ENCODE measurements around the gene KDELR3.

KDELR3 gene

GRCh38 chr22:38455530-38456271 lies 12.2 kb upstream of the KDELR3 start:
- Histone ChIP-seq H3K4me2 (ENCODE audit: low read length) (peak overlapping the region; percentile 82), H3K36me3 (ENCODE audit: control insufficient read depth in 1 of 2, insufficient read depth in 2 of 2, low read length in 2 of 2) (no peaks in the 10 kb centered on the region), H4K12ac (ENCODE audit: low read depth, low read length) (no peak overlapping the region), H3K4me1 (ENCODE audit: control insufficient read depth in 1 of 2, insufficient read depth in 2 of 2, low read length in 2 of 2) (peaks cover 3 to 4% of the 10 kb centered on the region in 2 experiments), H3K27ac (ENCODE audit: low read depth, low read length) (no peak overlapping the region), H4K8ac (ENCODE audit: low read depth, low read length) (no peak overlapping the region), H3K27me3 (ENCODE audit: insufficient read depth, low read length) (peaks cover 30% of the 10 kb centered on the region), H2BK120ac (ENCODE audit: insufficient read depth, low read length, poor library complexity) (no peak overlapping the region), H2AK5ac (ENCODE audit: low read length) (no peak overlapping the region), H2BK5ac (ENCODE audit: low read depth, low read length, poor library complexity) (no peak overlapping the region), H4K91ac (ENCODE audit: low read depth, low read length) (no peak overlapping the region), H3K18ac (ENCODE audit: low read length) (no peak overlapping the region), H3K4ac (ENCODE audit: low read depth, low read length) (no peak overlapping the region), H3K4me3 (ENCODE audit: low read depth, low read length) (peak overlapping the region; percentile 66), H3K79me2 (ENCODE audit: control insufficient read depth, insufficient read depth, low read length, poor library complexity) (no peaks in the 10 kb centered on the region), H2BK12ac (ENCODE audit: low read length) (no peak overlapping the region), H3K23ac (ENCODE audit: low read length) (no peak overlapping the region), H3K9me3 (ENCODE audit: insufficient read depth, low read depth, low read length) (peaks cover 4% of the 10 kb centered on the region), H3K14ac (ENCODE audit: low read length) (no peak overlapping the region), H3K79me1 (ENCODE audit: low read length) (no peaks in the 10 kb centered on the region), H3K9ac (ENCODE audit: low read length) (no peak overlapping the region), H2AFZ (ENCODE audit: insufficient read depth, low read length, poor library complexity) (peak overlapping the region; percentile 64)
- no CpG with 5 or more reads among the region's 90 CpGs for WGBS (ENCODE audit: extremely low coverage, insufficient coverage, insufficient read length)
- DNase-seq = peak in 1 of 2 donors; percentile 33

- no peak overlapping the region for H4K8ac ChIP-seq (ENCODE audit: low read depth, low read length)
- no peak overlapping the region for H3K27ac ChIP-seq (ENCODE audit: low read depth, low read length)
- H3K4me2 ChIP-seq (ENCODE audit: low read length) = peak overlapping the region; percentile 82
- no peak for DNase-seq
- H4K12ac ChIP-seq (ENCODE audit: low read depth, low read length) = no peak overlapping the region
- H3K18ac ChIP-seq (ENCODE audit: low read length) = no peak overlapping the region
- H3K9me3 ChIP-seq (ENCODE audit: insufficient read depth, low read depth, low read length) = peaks cover 4% of the 10 kb centered on the region
- H3K79me2 ChIP-seq (ENCODE audit: control insufficient read depth, insufficient read depth, low read length, poor library complexity) = no peaks in the 10 kb centered on the region
- H3K9ac ChIP-seq (ENCODE audit: low read length) = no peak overlapping the region
- H3K27me3 ChIP-seq (ENCODE audit: insufficient read depth, low read length) = peaks cover 30% of the 10 kb centered on the region
- no peak overlapping the region for H2AK5ac ChIP-seq (ENCODE audit: low read length)
- H2AFZ ChIP-seq (ENCODE audit: insufficient read depth, low read length, poor library complexity) = no peak overlapping the region
- no peaks in the 10 kb centered on the region for H3K36me3 ChIP-seq (ENCODE audit: control insufficient read depth in 1 of 2, insufficient read depth in 2 of 2, low read length in 2 of 2)
- no peak overlapping the region for H3K14ac ChIP-seq (ENCODE audit: low read length)
- H3K4ac ChIP-seq (ENCODE audit: low read depth, low read length) = no peak overlapping the region
- WGBS (ENCODE audit: extremely low coverage, insufficient coverage, insufficient read length) = no CpG with 5 or more reads among the region's 17 CpGs
- H3K4me3 ChIP-seq (ENCODE audit: low read depth, low read length) = no peak overlapping the region
- H4K91ac ChIP-seq (ENCODE audit: low read depth, low read length) = no peak overlapping the region
- H3K23ac ChIP-seq (ENCODE audit: low read length) = no peak overlapping the region
- H3K4me1 ChIP-seq (ENCODE audit: control insufficient read depth in 1 of 2, insufficient read depth in 2 of 2, low read length in 2 of 2) = peaks cover 3 to 4% of the 10 kb centered on the region in 2 experiments
- H3K79me1 ChIP-seq (ENCODE audit: low read length) = no peaks in the 10 kb centered on the region
- H2BK12ac ChIP-seq (ENCODE audit: low read length) = no peak overlapping the region
- H2BK5ac ChIP-seq (ENCODE audit: low read depth, low read length, poor library complexity) = no peak overlapping the region
- no peak overlapping the region for H2BK120ac ChIP-seq (ENCODE audit: insufficient read depth, low read length, poor library complexity)
Observed at GRCh38 chr22:38456272-38456835, 11.5 kb upstream of the KDELR3 start.

- H2BK5ac ChIP-seq (ENCODE audit: low read depth, low read length, poor library complexity) = no peak overlapping the region
- H4K8ac ChIP-seq (ENCODE audit: low read depth, low read length) = no peak overlapping the region
- H3K79me1 ChIP-seq (ENCODE audit: low read length) = no peaks in the 10 kb centered on the region
- peaks cover 4% of the 10 kb centered on the region for H3K9me3 ChIP-seq (ENCODE audit: insufficient read depth, low read depth, low read length)
- no peaks in the 10 kb centered on the region for H3K79me2 ChIP-seq (ENCODE audit: control insufficient read depth, insufficient read depth, low read length, poor library complexity)
- no peak overlapping the region for H3K23ac ChIP-seq (ENCODE audit: low read length)
- peaks cover 3 to 9% of the 10 kb centered on the region in 2 experiments for H3K4me1 ChIP-seq (ENCODE audit: control insufficient read depth in 1 of 2, insufficient read depth in 2 of 2, low read length in 2 of 2)
- H4K12ac ChIP-seq (ENCODE audit: low read depth, low read length) = no peak overlapping the region
- H3K36me3 ChIP-seq (ENCODE audit: control insufficient read depth in 1 of 2, insufficient read depth in 2 of 2, low read length in 2 of 2) = no peaks in the 10 kb centered on the region
- H2AK5ac ChIP-seq (ENCODE audit: low read length) = no peak overlapping the region
- no peak for DNase-seq
- H3K27ac ChIP-seq (ENCODE audit: low read depth, low read length) = no peak overlapping the region
- H3K4me2 ChIP-seq (ENCODE audit: low read length) = no peak overlapping the region
- no peak overlapping the region for H2BK12ac ChIP-seq (ENCODE audit: low read length)
- no peak overlapping the region for H2BK120ac ChIP-seq (ENCODE audit: insufficient read depth, low read length, poor library complexity)
- no peak overlapping the region for H3K18ac ChIP-seq (ENCODE audit: low read length)
- H2AFZ ChIP-seq (ENCODE audit: insufficient read depth, low read length, poor library complexity) = no peak overlapping the region
- no CpG with 5 or more reads among the region's 14 CpGs for WGBS (ENCODE audit: extremely low coverage, insufficient coverage, insufficient read length)
- H3K4me3 ChIP-seq (ENCODE audit: low read depth, low read length) = no peak overlapping the region
- no peak overlapping the region for H3K4ac ChIP-seq (ENCODE audit: low read depth, low read length)
- no peak overlapping the region for H4K91ac ChIP-seq (ENCODE audit: low read depth, low read length)
- no peak overlapping the region for H3K14ac ChIP-seq (ENCODE audit: low read length)
- H3K27me3 ChIP-seq (ENCODE audit: insufficient read depth, low read length) = peaks cover 30% of the 10 kb centered on the region
- no peak overlapping the region for H3K9ac ChIP-seq (ENCODE audit: low read length)
Observed at GRCh38 chr22:38456841-38457699, 10.8 kb upstream of the KDELR3 start.

GRCh38 chr22:38460426-38460840 lies 7.5 kb upstream of the KDELR3 start:
- no peak overlapping the region for H3K4me3 ChIP-seq (ENCODE audit: low read depth, low read length)
- no peak overlapping the region for H3K4me2 ChIP-seq (ENCODE audit: low read length)
- peaks cover 0 to 9% of the 10 kb centered on the region in 2 experiments for H3K4me1 ChIP-seq (ENCODE audit: control insufficient read depth in 1 of 2, insufficient read depth in 2 of 2, low read length in 2 of 2)
- H3K9ac ChIP-seq (ENCODE audit: low read length) = no peak overlapping the region
- no peak overlapping the region for H2BK12ac ChIP-seq (ENCODE audit: low read length)
- no peak overlapping the region for H3K23ac ChIP-seq (ENCODE audit: low read length)
- DNase-seq = no peak
- H3K9me3 ChIP-seq (ENCODE audit: insufficient read depth, low read depth, low read length) = peaks cover 1% of the 10 kb centered on the region
- H3K14ac ChIP-seq (ENCODE audit: low read length) = no peak overlapping the region
- H4K91ac ChIP-seq (ENCODE audit: low read depth, low read length) = no peak overlapping the region
- H4K8ac ChIP-seq (ENCODE audit: low read depth, low read length) = no peak overlapping the region
- H2AFZ ChIP-seq (ENCODE audit: insufficient read depth, low read length, poor library complexity) = no peak overlapping the region
- H3K18ac ChIP-seq (ENCODE audit: low read length) = no peak overlapping the region
- no CpG with 5 or more reads among the region's 8 CpGs for WGBS (ENCODE audit: extremely low coverage, insufficient coverage, insufficient read length)
- H2BK5ac ChIP-seq (ENCODE audit: low read depth, low read length, poor library complexity) = no peak overlapping the region
- no peak overlapping the region for H2BK120ac ChIP-seq (ENCODE audit: insufficient read depth, low read length, poor library complexity)
- H3K27ac ChIP-seq (ENCODE audit: low read depth, low read length) = no peak overlapping the region
- H4K12ac ChIP-seq (ENCODE audit: low read depth, low read length) = no peak overlapping the region
- no peaks in the 10 kb centered on the region for H3K79me1 ChIP-seq (ENCODE audit: low read length)
- H3K27me3 ChIP-seq (ENCODE audit: insufficient read depth, low read length) = peaks cover 6% of the 10 kb centered on the region
- H3K36me3 ChIP-seq (ENCODE audit: control insufficient read depth in 1 of 2, insufficient read depth in 2 of 2, low read length in 2 of 2) = no peaks in the 10 kb centered on the region
- H3K79me2 ChIP-seq (ENCODE audit: control insufficient read depth, insufficient read depth, low read length, poor library complexity) = no peaks in the 10 kb centered on the region
- no peak overlapping the region for H3K4ac ChIP-seq (ENCODE audit: low read depth, low read length)
- no peak overlapping the region for H2AK5ac ChIP-seq (ENCODE audit: low read length)
